Left ventricle myocardium inferior (tissue), 1 donor: Measurements from ENCODE around the gene OPALIN. TPM values are rescaled to one million over a fixed set of nuclear protein-coding genes. Genes with fewer than 3 reads are reported as not detected.
"Not testable (repeated sequence)": the region's sequence is repeated elsewhere in the genome, so short reads cannot be mapped to it uniquely, and the experiment has no call there.

Experiments
- DNase-seq: peaks from one replicate; pipeline ENCODE4 v3.0.0-alpha.2; 2020
- H3K27ac ChIP-seq: fragments of 200-600 bp; replicated peaks from 2 replicates; pipeline ENCODE4 v1.8.0; 2021
- H3K27me3 ChIP-seq: fragments of 200-600 bp; 2 replicates; pipeline ENCODE4 v1.8.0; 2021; ENCODE audit warnings: low read depth
- H3K36me3 ChIP-seq: fragments of 200-600 bp; 2 replicates; pipeline ENCODE4 v1.8.0; 2021
- H3K4me1 ChIP-seq: fragments of 200-600 bp; 2 replicates; pipeline ENCODE4 v1.8.0; 2021
- H3K4me3 ChIP-seq: fragments of 200-600 bp; 2 replicates; pipeline ENCODE4 v1.8.0; 2021; ENCODE audit warnings: mild to moderate bottlenecking, moderate library complexity
- H3K9me3 ChIP-seq: fragments of 200-600 bp; replicated peaks from 2 replicates; pipeline ENCODE4 v1.8.0; 2021
- CTCF ChIP-seq: fragments of 200-600 bp; IDR thresholded peaks from 2 replicates; pipeline ENCODE4 v1.8.0; 2021; ENCODE audit warnings: antibody characterized with exemption, mild to moderate bottlenecking, borderline replicate concordance
- intact Hi-C: fragments of 100-400 bp; cut with micrococcal nuclease; formaldehyde crosslinking; loops from one replicate; pipeline ENCODE4 v1.11.0; 2022
- total RNA-seq: library from RNA; stranded (reverse); fragmentation: NEBNext Ultra II Directional; extraction: Animal tissue kit (Norgen Biotek cat#: 25700); gene quantifications from one replicate; pipeline ENCODE4 v1.2.1, GENCODE V29; 2021
- donor health status: DM: no; HTN: yes; CAD: no; lungs with severe emphysema.

Gene OPALIN
- total RNA-seq, 1 donor from 2014 or later = not detected

- H3K4me3 ChIP-seq = no peak overlapping the region
- no peak overlapping the region for H3K27ac ChIP-seq
- no peak for TF ChIP-seq CTCF
- intact Hi-C loops = no loop called here
- peaks cover 35% of the 10 kb centered on the region for H3K27me3 ChIP-seq
- no peak for DNase-seq
- no peaks in the 10 kb centered on the region for H3K4me1 ChIP-seq
- no peaks in the 10 kb centered on the region for H3K9me3 ChIP-seq
- no peaks in the 10 kb centered on the region for H3K36me3 ChIP-seq
Measured at GRCh38 chr10:96317067-96317833, 41.6 kb downstream of the OPALIN start.

GRCh38 chr10:96313344-96313743 is 45.5 kb downstream of the OPALIN start:
- Histone ChIP-seq H3K4me3 (no peak overlapping the region), H3K9me3 (no peaks in the 10 kb centered on the region), H3K27ac (no peak overlapping the region), H3K27me3 (peaks cover 12% of the 10 kb centered on the region), H3K36me3 (no peaks in the 10 kb centered on the region), H3K4me1 (peaks cover 28% of the 10 kb centered on the region)
- TF ChIP-seq CTCF = no peak
- intact Hi-C loops = no loop called here
- no peak for DNase-seq

GRCh38 chr10:96311180-96311715 is 47.6 kb downstream of the OPALIN start:
- no peak for TF ChIP-seq CTCF
- intact Hi-C loops = no loop called here

GRCh38 chr10:96310321-96310669 is 48.5 kb downstream of the OPALIN start:
- Histone ChIP-seq H3K4me3 (no peak overlapping the region), H3K27me3 (no peaks in the 10 kb centered on the region), H3K9me3 (no peaks in the 10 kb centered on the region), H3K4me1 (peaks cover 28% of the 10 kb centered on the region), H3K27ac (no peak overlapping the region), H3K36me3 (no peaks in the 10 kb centered on the region)
- intact Hi-C loops = no loop called here
- DNase-seq = no peak
- no peak for TF ChIP-seq CTCF

More at GRCh38 chr10:96311180-96311715, 47.6 kb downstream of the OPALIN start:
- H3K9me3 ChIP-seq = no peaks in the 10 kb centered on the region
- H3K27ac ChIP-seq = no peak overlapping the region
- no peak for DNase-seq
- peaks cover 28% of the 10 kb centered on the region for H3K4me1 ChIP-seq
- no peaks in the 10 kb centered on the region for H3K36me3 ChIP-seq
- no peak overlapping the region for H3K4me3 ChIP-seq
- peaks cover 2% of the 10 kb centered on the region for H3K27me3 ChIP-seq

- intact Hi-C loops = no loop called here
- no peak for TF ChIP-seq CTCF
- Histone ChIP-seq H3K27me3 (no peaks in the 10 kb centered on the region), H3K27ac (peak overlapping the region; percentile 17), H3K9me3 (no peaks in the 10 kb centered on the region), H3K4me1 (peaks cover 28% of the 10 kb centered on the region), H3K4me3 (no peak overlapping the region), H3K36me3 (no peaks in the 10 kb centered on the region)
- DNase-seq = no peak
Measured at GRCh38 chr10:96309628-96310320, 49.0 kb downstream of the OPALIN start.

- H3K36me3 ChIP-seq, H3K4me3 ChIP-seq, H3K27ac ChIP-seq, H3K9me3 ChIP-seq, H3K27me3 ChIP-seq, DNase-seq, intact Hi-C loops: not testable (repeated sequence)
- H3K4me1 ChIP-seq = peaks cover 28% of the 10 kb centered on the region
Measured at GRCh38 chr10:96308854-96309253, 49.9 kb downstream of the OPALIN start.
